GM21528 (cell line): ENCODE results near the gene FLT1.

Experiments
- ATAC-seq: cut with Tn5 transposase; IDR thresholded peaks from one replicate; pipeline ENCODE4 v1.9.1; 2021; ENCODE audit warnings: mild to moderate bottlenecking, moderate library complexity; ENCODE audit not compliant: unreplicated experiment, low FRiP score

FLT1 gene

GRCh38 chr13:28396053-28396452 lies 98.9 kb downstream of the FLT1 start:
- ATAC-seq, result no peak

- no peak for ATAC-seq
Observed at GRCh38 chr13:28394422-28394821, 100.5 kb downstream of the FLT1 start.

- no peak for ATAC-seq
Observed at GRCh38 chr13:28392896-28393505, 101.9 kb downstream of the FLT1 start.

GRCh38 chr13:28392428-28392827 lies 102.5 kb downstream of the FLT1 start:
- ATAC-seq, result no peak

GRCh38 chr13:28387740-28388501 lies 107.0 kb downstream of the FLT1 start:
- ATAC-seq, result no peak

- ATAC-seq, result no peak
Observed at GRCh38 chr13:28385362-28385761, 109.6 kb downstream of the FLT1 start.

- ATAC-seq, result no peak
Observed at GRCh38 chr13:28384789-28385188, 110.1 kb downstream of the FLT1 start.

- no peak for ATAC-seq
Observed at GRCh38 chr13:28380319-28380718, 114.6 kb downstream of the FLT1 start.

- ATAC-seq, result no peak
Observed at GRCh38 chr13:28379371-28380083, 115.4 kb downstream of the FLT1 start.

- ATAC-seq, result no peak
Observed at GRCh38 chr13:28376604-28377003, 118.3 kb downstream of the FLT1 start.

GRCh38 chr13:28375250-28375930 lies 119.5 kb downstream of the FLT1 start:
- ATAC-seq, result no peak

- ATAC-seq, result no peak
Observed at GRCh38 chr13:28373810-28374209, 121.1 kb downstream of the FLT1 start.

GRCh38 chr13:28370448-28370847 lies 124.5 kb downstream of the FLT1 start:
- no peak for ATAC-seq

- no peak for ATAC-seq
Observed at GRCh38 chr13:28358708-28359107, 136.2 kb downstream of the FLT1 start.

GRCh38 chr13:28357911-28358433 lies 137.0 kb downstream of the FLT1 start:
- ATAC-seq, result no peak

GRCh38 chr13:28357247-28357825 lies 137.6 kb downstream of the FLT1 start:
- no peak for ATAC-seq

GRCh38 chr13:28356561-28357021 lies 138.3 kb downstream of the FLT1 start:
- no peak for ATAC-seq

GRCh38 chr13:28355822-28356371 lies 139.0 kb downstream of the FLT1 start:
- no peak for ATAC-seq

- ATAC-seq, result no peak
Observed at GRCh38 chr13:28355046-28355821, 139.7 kb downstream of the FLT1 start.
